GM23248 (cell line): ENCODE results near the gene LIMS2.

Source experiments
- EZH2 ChIP-seq: fragments of 200-600 bp; sonication (generic); IDR thresholded peaks from 2 replicates; pipeline ENCODE4 v1.6.1; 2018; ENCODE audit warnings: antibody characterized with exemption, mild to moderate bottlenecking; ENCODE audit not compliant: insufficient read depth, poor library complexity, severe bottlenecking
- EZH2phosphoT487 ChIP-seq: fragments of 200-600 bp; sonication (generic); IDR thresholded peaks from 2 replicates; pipeline ENCODE4 v1.6.1; 2018; ENCODE audit warnings: antibody characterized with exemption, moderate library complexity, mild to moderate bottlenecking, low read depth; ENCODE audit not compliant: insufficient read depth

- TF ChIP-seq EZH2 (no peak), EZH2phosphoT487 (no peak)
These were observed 81.2 kb downstream of the LIMS2 start for GRCh38 chr2:127594116-127594591.
